Peyer's patch (tissue), 4 donors: ENCODE data around the gene CTCF.

Experiments used
- POLR2A ChIP-seq, 2 donors: fragments of 450-650 bp; IDR thresholded peaks; one replicate each; pipeline ENCODE4 v1.5.1; 2017; ENCODE audit warnings: antibody characterized with exemption in 2 of 2, mild to moderate bottlenecking in 2 of 2, moderate library complexity in 2 of 2
- TF ChIP-seq, protein P1 (sequence below), 6 experiments: fragments of 450-650 bp in 4 of 6; fragments of 200-600 bp in 2 of 6; sonication (generic) in 1 of 6; IDR thresholded peaks; one replicate each; pipeline ENCODE4 v1.5.1; 2017 to 2019; ENCODE audit warnings: antibody characterized with exemption in 6 of 6, mild to moderate bottlenecking in 3 of 6, moderate library complexity in 1 of 6

DNA sequence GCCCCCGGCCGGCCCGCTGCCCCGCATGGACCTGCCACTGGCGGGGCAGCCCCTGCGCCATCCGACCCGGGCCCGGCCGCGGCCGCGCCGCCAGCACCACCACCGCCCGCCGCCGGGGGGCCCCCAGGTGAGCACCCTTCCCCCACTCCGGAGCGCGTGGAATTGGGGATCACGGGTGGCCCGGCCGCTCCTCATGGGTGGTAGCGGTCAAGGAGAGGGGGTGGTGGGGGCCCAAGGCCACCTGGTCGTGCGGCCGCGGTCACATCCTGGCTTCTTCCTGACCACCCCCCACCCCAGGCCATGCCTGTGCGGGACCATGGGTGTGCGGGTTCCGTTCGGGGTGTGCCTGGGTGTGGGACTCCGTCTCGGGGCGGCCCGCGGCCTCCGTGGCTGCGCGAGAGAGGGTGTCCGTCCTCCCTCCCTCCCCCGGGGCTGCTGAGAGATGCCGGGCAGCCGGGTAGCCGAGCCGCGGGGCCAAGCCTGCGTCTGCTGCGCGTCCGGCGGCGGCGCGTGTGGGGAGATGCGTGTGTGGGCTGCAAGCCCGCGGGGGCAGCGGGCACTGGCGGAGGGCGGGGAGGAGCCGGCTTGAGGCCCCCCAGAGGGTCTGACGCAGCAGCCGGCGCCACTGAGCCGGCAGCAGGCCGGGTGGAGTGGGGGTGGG, 90.9 kb downstream of the CTCF start:
- TF ChIP-seq, protein P1, sequence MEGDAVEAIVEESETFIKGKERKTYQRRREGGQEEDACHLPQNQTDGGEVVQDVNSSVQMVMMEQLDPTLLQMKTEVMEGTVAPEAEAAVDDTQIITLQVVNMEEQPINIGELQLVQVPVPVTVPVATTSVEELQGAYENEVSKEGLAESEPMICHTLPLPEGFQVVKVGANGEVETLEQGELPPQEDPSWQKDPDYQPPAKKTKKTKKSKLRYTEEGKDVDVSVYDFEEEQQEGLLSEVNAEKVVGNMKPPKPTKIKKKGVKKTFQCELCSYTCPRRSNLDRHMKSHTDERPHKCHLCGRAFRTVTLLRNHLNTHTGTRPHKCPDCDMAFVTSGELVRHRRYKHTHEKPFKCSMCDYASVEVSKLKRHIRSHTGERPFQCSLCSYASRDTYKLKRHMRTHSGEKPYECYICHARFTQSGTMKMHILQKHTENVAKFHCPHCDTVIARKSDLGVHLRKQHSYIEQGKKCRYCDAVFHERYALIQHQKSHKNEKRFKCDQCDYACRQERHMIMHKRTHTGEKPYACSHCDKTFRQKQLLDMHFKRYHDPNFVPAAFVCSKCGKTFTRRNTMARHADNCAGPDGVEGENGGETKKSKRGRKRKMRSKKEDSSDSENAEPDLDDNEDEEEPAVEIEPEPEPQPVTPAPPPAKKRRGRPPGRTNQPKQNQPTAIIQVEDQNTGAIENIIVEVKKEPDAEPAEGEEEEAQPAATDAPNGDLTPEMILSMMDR (IDR thresholded peaks at IDR 0.05), result peak in 2 of 6 experiments; percentile 11 to 24
- no peak for TF ChIP-seq POLR2A (IDR thresholded peaks at IDR 0.05)
